Neuronal stem cell (in vitro differentiated cells): Measurements from ENCODE around the gene ART4.

Experiments
- DNase-seq: peaks from one replicate; pipeline ENCODE4 v3.0.0-alpha.2; 2013; ENCODE audit warnings: low spot score
- H2AFZ ChIP-seq: one replicate; pipeline ENCODE4 v1.6.1; 2013; ENCODE audit warnings: mild to moderate bottlenecking, low read length, inconsistent platforms
- H2AK5ac ChIP-seq: 2 replicates; pipeline ENCODE4 v1.6.1; 2013; ENCODE audit warnings: low read depth, mild to moderate bottlenecking, inconsistent platforms, low read length, moderate library complexity, mixed read lengths
- H2BK120ac ChIP-seq: 2 replicates; pipeline ENCODE4 v1.6.1; 2013; ENCODE audit warnings: low read depth, mild to moderate bottlenecking, inconsistent platforms, low read length, moderate library complexity, mixed read lengths
- H2BK12ac ChIP-seq: one replicate; pipeline ENCODE4 v1.6.1; 2013; ENCODE audit warnings: low read length, inconsistent platforms
- H2BK15ac ChIP-seq: 2 replicates; pipeline ENCODE4 v1.6.1; 2013; ENCODE audit warnings: mild to moderate bottlenecking, low read length, inconsistent platforms, mixed read lengths
- H2BK5ac ChIP-seq: one replicate; pipeline ENCODE4 v1.6.1; 2013; ENCODE audit warnings: inconsistent platforms, mild to moderate bottlenecking, low read length, moderate library complexity
- H3K14ac ChIP-seq: one replicate; pipeline ENCODE4 v1.6.1; 2013; ENCODE audit warnings: low read length, inconsistent platforms
- H3K18ac ChIP-seq: 2 replicates; pipeline ENCODE4 v1.6.1; 2013; ENCODE audit warnings: low read length, inconsistent platforms
- H3K23ac ChIP-seq: 2 replicates; pipeline ENCODE4 v1.6.1; 2013; ENCODE audit warnings: low read depth, mild to moderate bottlenecking, mixed read lengths, low read length, inconsistent platforms; ENCODE audit not compliant: poor library complexity
- H3K27ac ChIP-seq: replicated peaks from 3 replicates; pipeline ENCODE4 v1.5.1; 2013; ENCODE audit warnings: low read length, inconsistent platforms
- H3K27me3 ChIP-seq, 3 experiments: 2 replicates each; pipeline ENCODE4 v1.6.1; 2013; ENCODE audit warnings: low read length in 3 of 3, mild to moderate bottlenecking in 2 of 3, inconsistent platforms in 1 of 3, low read depth in 1 of 3, mixed read lengths in 1 of 3, moderate library complexity in 1 of 3; ENCODE audit not compliant: control insufficient read depth in 3 of 3, insufficient read depth in 3 of 3
- H3K36me3 ChIP-seq, 2 donors: replicated peaks in 1 of 2; 2 replicates each; pipeline ENCODE4 v1.6.1; 2013; ENCODE audit warnings: low read length in 2 of 2; ENCODE audit not compliant: control insufficient read depth in 2 of 2, insufficient read depth in 2 of 2
- H3K4ac ChIP-seq: 2 replicates; pipeline ENCODE4 v1.6.1; 2013; ENCODE audit warnings: inconsistent platforms, mild to moderate bottlenecking, low read length, moderate library complexity
- H3K4me1 ChIP-seq, 2 donors: 1 replicate in 1 of 2; 2 replicates in 1 of 2; pipeline ENCODE4 v1.6.1; 2013; ENCODE audit warnings: low read length in 2 of 2, low read depth in 1 of 2; ENCODE audit not compliant: control insufficient read depth in 2 of 2, insufficient read depth in 1 of 2
- H3K4me2 ChIP-seq: one replicate; pipeline ENCODE4 v1.6.1; 2013; ENCODE audit warnings: mild to moderate bottlenecking, low read length, inconsistent platforms; ENCODE audit not compliant: insufficient read depth, poor library complexity, severe bottlenecking
- H3K4me3 ChIP-seq, 2 donors: 2 replicates each; pipeline ENCODE4 v1.5.1; 2013; ENCODE audit warnings: low read length in 2 of 2, mild to moderate bottlenecking in 2 of 2, inconsistent platforms in 1 of 2, moderate library complexity in 1 of 2
- H3K79me1 ChIP-seq: one replicate; pipeline ENCODE4 v1.6.1; 2013; ENCODE audit warnings: low read depth, mild to moderate bottlenecking, inconsistent platforms, low read length, moderate library complexity
- H3K9ac ChIP-seq: one replicate; pipeline ENCODE4 v1.6.1; 2013; ENCODE audit warnings: mild to moderate bottlenecking, low read depth, low read length, inconsistent platforms; ENCODE audit not compliant: poor library complexity
- H3K9me3 ChIP-seq, 2 donors: replicated peaks in 1 of 2; 2 replicates each; pipeline versions ENCODE3 to v1.6.1; 2013; ENCODE audit warnings: low read length in 2 of 2, mild to moderate bottlenecking in 2 of 2, inconsistent platforms in 1 of 2, low read depth in 1 of 2, mixed read lengths in 1 of 2, moderate library complexity in 1 of 2; ENCODE audit not compliant: control insufficient read depth in 2 of 2, insufficient read depth in 1 of 2
- H4K8ac ChIP-seq: one replicate; pipeline ENCODE4 v1.6.1; 2013; ENCODE audit warnings: low read depth, mild to moderate bottlenecking, inconsistent platforms, low read length, moderate library complexity
- H4K91ac ChIP-seq: one replicate; pipeline ENCODE4 v1.6.1; 2013; ENCODE audit warnings: low read length, low read depth, mild to moderate bottlenecking, inconsistent platforms; ENCODE audit not compliant: poor library complexity
- WGBS, 2 donors: extraction: QIAGEN DNeasy Blood & Tissue Kit; methylation state at CpG; one replicate each; pipeline ENCODE4 v1.1.7; 2013; ENCODE audit warnings: missing lambda C conversion rate in 2 of 2, mixed read lengths in 1 of 2; ENCODE audit not compliant: insufficient read length in 2 of 2, insufficient replicate concordance in 1 of 2; ENCODE audit errors: extremely low coverage in 2 of 2; 5-methylcytosine and 5-hydroxymethylcytosine counted together

ART4 gene

GRCh38 chr12:14885718-14886221, 42.4 kb upstream of the ART4 start, which contains the start of gene MGP:
Gene MGP (minus strand): TSS chr12:14885854. CDS start chr12:14885791, 63 bp downstream.
- no CpG with 5 or more reads among the region's 6 CpGs for WGBS, 2 donors
- Histone ChIP-seq H3K27ac (no peak within 1 kb of the TSS), H3K4me3 (no peak within 1 kb of the TSS)

GRCh38 chr12:14884458-14884878, 41.1 kb upstream of the ART4 start:
- H3K14ac ChIP-seq = no peak overlapping the region
- H4K91ac ChIP-seq = no peak overlapping the region
- no peak overlapping the region for H2BK15ac ChIP-seq
- no peaks in the 10 kb centered on the region for H3K9me3 ChIP-seq
- no peak for DNase-seq
- no peak overlapping the region for H2BK5ac ChIP-seq
- no peak overlapping the region for H3K4ac ChIP-seq
- H3K9ac ChIP-seq = no peak overlapping the region
- no peaks in the 10 kb centered on the region for H3K36me3 ChIP-seq
- H3K79me1 ChIP-seq = no peaks in the 10 kb centered on the region
- no peak overlapping the region for H3K4me3 ChIP-seq
- H3K23ac ChIP-seq = no peak overlapping the region
- H3K18ac ChIP-seq = no peak overlapping the region
- H2AFZ ChIP-seq = no peak overlapping the region
- no peaks in the 10 kb centered on the region for H3K4me1 ChIP-seq
- H3K4me2 ChIP-seq = no peak overlapping the region
- no peak overlapping the region for H2BK12ac ChIP-seq
- H2AK5ac ChIP-seq = no peak overlapping the region
- no peak overlapping the region for H3K27ac ChIP-seq
- H2BK120ac ChIP-seq = no peak overlapping the region
- no peak overlapping the region for H4K8ac ChIP-seq
- no CpG with 5 or more reads among the region's 5 CpGs for WGBS, 2 donors
- H3K27me3 ChIP-seq = no peaks in the 10 kb centered on the region

More at GRCh38 chr12:14885718-14886221, 42.4 kb upstream of the ART4 start, which contains the start of gene MGP:
- Histone ChIP-seq H2BK15ac (no peak within 1 kb of the TSS), H3K18ac (no peak within 1 kb of the TSS), H2BK12ac (no peak within 1 kb of the TSS), H3K27me3 (no peaks in the 10 kb centered on the region), H3K14ac (no peak within 1 kb of the TSS), H3K4me2 (no peak within 1 kb of the TSS), H4K8ac (no peak within 1 kb of the TSS), H3K79me1 (no peaks in the 10 kb centered on the region), H3K9me3 (no peaks in the 10 kb centered on the region), H3K4me1 (no peaks in the 10 kb centered on the region), H2AK5ac (no peak within 1 kb of the TSS), H3K9ac (no peak within 1 kb of the TSS), H2BK5ac (no peak within 1 kb of the TSS), H4K91ac (no peak within 1 kb of the TSS), H3K36me3 (no peaks in the 10 kb centered on the region), H2AFZ (no peak within 1 kb of the TSS), H3K23ac (no peak within 1 kb of the TSS), H3K4ac (no peak within 1 kb of the TSS), H2BK120ac (no peak within 1 kb of the TSS)
- DNase-seq = no peak

- Histone ChIP-seq H3K9ac (no peak overlapping the region), H3K79me1 (no peaks in the 10 kb centered on the region), H3K9me3 (no peaks in the 10 kb centered on the region), H3K14ac (no peak overlapping the region), H3K36me3 (no peaks in the 10 kb centered on the region), H3K4me1 (no peaks in the 10 kb centered on the region), H4K8ac (no peak overlapping the region), H2BK5ac (no peak overlapping the region), H3K27me3 (no peaks in the 10 kb centered on the region), H3K18ac (no peak overlapping the region), H3K27ac (no peak overlapping the region), H2BK12ac (no peak overlapping the region), H3K4me3 (no peak overlapping the region), H2AFZ (no peak overlapping the region), H3K4ac (no peak overlapping the region), H2BK15ac (no peak overlapping the region), H4K91ac (no peak overlapping the region), H2AK5ac (no peak overlapping the region), H3K4me2 (no peak overlapping the region), H3K23ac (no peak overlapping the region), H2BK120ac (no peak overlapping the region)
- WGBS, 2 donors = no CpG with 5 or more reads among the region's 10 CpGs
- no peak for DNase-seq
These were observed 40.4 kb upstream of the ART4 start for GRCh38 chr12:14883686-14884085.

- no peak for DNase-seq
- no peak overlapping the region for H2AK5ac ChIP-seq
- no peak overlapping the region for H4K91ac ChIP-seq
- no peak overlapping the region for H2BK120ac ChIP-seq
- H3K9ac ChIP-seq = no peak overlapping the region
- no peak overlapping the region for H3K4me3 ChIP-seq
- H3K4me1 ChIP-seq = no peaks in the 10 kb centered on the region
- H3K4ac ChIP-seq = no peak overlapping the region
- no peaks in the 10 kb centered on the region for H3K36me3 ChIP-seq
- H3K27ac ChIP-seq = no peak overlapping the region
- H3K4me2 ChIP-seq = no peak overlapping the region
- H3K79me1 ChIP-seq = no peaks in the 10 kb centered on the region
- no peak overlapping the region for H3K23ac ChIP-seq
- no peak overlapping the region for H3K14ac ChIP-seq
- no peak overlapping the region for H2AFZ ChIP-seq
- H3K27me3 ChIP-seq = no peaks in the 10 kb centered on the region
- H2BK5ac ChIP-seq = no peak overlapping the region
- no peak overlapping the region for H4K8ac ChIP-seq
- WGBS, 2 donors = no CpG with 5 or more reads among the region's 6 CpGs
- no peak overlapping the region for H2BK15ac ChIP-seq
- no peak overlapping the region for H3K18ac ChIP-seq
- H3K9me3 ChIP-seq = no peaks in the 10 kb centered on the region
- H2BK12ac ChIP-seq = no peak overlapping the region
These were observed 37.6 kb upstream of the ART4 start for GRCh38 chr12:14880890-14881453.
